ENCODE data around the gene MARCHF6.

Gene MARCHF6

GRCh38 chr5:10351199-10351905, 2.1 kb upstream of the MARCHF6 start:
- no peak overlapping the region for H3K4me3 ChIP-seq (ENCODE audit: low read length in 2 of 2)

GRCh38 chr5:10351919-10352318, 1.6 kb upstream of the MARCHF6 start:
- Histone ChIP-seq H3K4me1 (ENCODE audit: control insufficient read depth in 2 of 2, insufficient read depth in 2 of 2, low read length in 2 of 2) (peaks cover 5 to 23% of the 10 kb centered on the region in 2 donors), H3K27ac (ENCODE audit: low read depth in 2 of 2, low read length in 2 of 2) (peak overlapping the region in 1 of 2 donors; percentile 3), H3K9ac (ENCODE audit: low read depth in 1 of 2, low read length in 2 of 2) (no peak overlapping the region)

More at GRCh38 chr5:10351199-10351905, 2.1 kb upstream of the MARCHF6 start:
- no peaks in the 10 kb centered on the region for H3K9me3 ChIP-seq (ENCODE audit: control insufficient read depth in 2 of 2, low read length in 2 of 2)
- H3K36me3 ChIP-seq (ENCODE audit: control insufficient read depth in 2 of 2, insufficient read depth in 2 of 2, low read length in 2 of 2), result no peaks in the 10 kb centered on the region
- no peaks in the 10 kb centered on the region for H3K27me3 ChIP-seq (ENCODE audit: control insufficient read depth in 2 of 2, insufficient read depth in 2 of 2, low read length in 2 of 2)
- H3K27ac ChIP-seq (ENCODE audit: low read depth in 2 of 2, low read length in 2 of 2), result no peak overlapping the region
- peaks cover 5 to 21% of the 10 kb centered on the region in 2 donors for H3K4me1 ChIP-seq (ENCODE audit: control insufficient read depth in 2 of 2, insufficient read depth in 2 of 2, low read length in 2 of 2)
- no peak overlapping the region for H3K9ac ChIP-seq (ENCODE audit: low read depth in 1 of 2, low read length in 2 of 2)

GRCh38 chr5:10352430-10353240, 860 bp upstream of the MARCHF6 start:
- Histone ChIP-seq H3K9me3 (ENCODE audit: control insufficient read depth in 2 of 2, low read length in 2 of 2) (no peaks in the 10 kb centered on the region), H3K36me3 (ENCODE audit: control insufficient read depth in 2 of 2, insufficient read depth in 2 of 2, low read length in 2 of 2) (no peaks in the 10 kb centered on the region), H3K9ac (ENCODE audit: low read depth in 1 of 2, low read length in 2 of 2) (peak overlapping the region; percentile 87 to 97), H3K27me3 (ENCODE audit: control insufficient read depth in 2 of 2, insufficient read depth in 2 of 2, low read length in 2 of 2) (no peaks in the 10 kb centered on the region), H3K4me1 (ENCODE audit: control insufficient read depth in 2 of 2, insufficient read depth in 2 of 2, low read length in 2 of 2) (peaks cover 5 to 26% of the 10 kb centered on the region in 2 donors), H3K4me3 (ENCODE audit: low read length in 2 of 2) (peak overlapping the region; percentile 78 to 84), H3K27ac (ENCODE audit: low read depth in 2 of 2, low read length in 2 of 2) (peak overlapping the region; percentile 97 to 99)

More at GRCh38 chr5:10351919-10352318, 1.6 kb upstream of the MARCHF6 start:
- no peaks in the 10 kb centered on the region for H3K27me3 ChIP-seq (ENCODE audit: control insufficient read depth in 2 of 2, insufficient read depth in 2 of 2, low read length in 2 of 2)
- no peaks in the 10 kb centered on the region for H3K36me3 ChIP-seq (ENCODE audit: control insufficient read depth in 2 of 2, insufficient read depth in 2 of 2, low read length in 2 of 2)
- H3K9me3 ChIP-seq (ENCODE audit: control insufficient read depth in 2 of 2, low read length in 2 of 2), result no peaks in the 10 kb centered on the region
- no peak overlapping the region for H3K4me3 ChIP-seq (ENCODE audit: low read length in 2 of 2)

GRCh38 chr5:10354048-10354872, 765 bp downstream of the MARCHF6 start:
- H3K27me3 ChIP-seq (ENCODE audit: control insufficient read depth in 2 of 2, insufficient read depth in 2 of 2, low read length in 2 of 2), result no peaks in the 10 kb centered on the region
- peak overlapping the region; percentile 78 to 84 for H3K4me3 ChIP-seq (ENCODE audit: low read length in 2 of 2)
- H3K4me1 ChIP-seq (ENCODE audit: control insufficient read depth in 2 of 2, insufficient read depth in 2 of 2, low read length in 2 of 2), result peaks cover 5 to 32% of the 10 kb centered on the region in 2 donors
- H3K9ac ChIP-seq (ENCODE audit: low read depth in 1 of 2, low read length in 2 of 2), result peak overlapping the region; percentile 89 to 97
- no peaks in the 10 kb centered on the region for H3K9me3 ChIP-seq (ENCODE audit: control insufficient read depth in 2 of 2, low read length in 2 of 2)
- H3K27ac ChIP-seq (ENCODE audit: low read depth in 2 of 2, low read length in 2 of 2), result peak overlapping the region; percentile 97 to 99
- no peaks in the 10 kb centered on the region for H3K36me3 ChIP-seq (ENCODE audit: control insufficient read depth in 2 of 2, insufficient read depth in 2 of 2, low read length in 2 of 2)

- H3K27me3 ChIP-seq (ENCODE audit: control insufficient read depth in 2 of 2, insufficient read depth in 2 of 2, low read length in 2 of 2), result no peaks in the 10 kb centered on the region
- peak overlapping the region; percentile 89 to 97 for H3K9ac ChIP-seq (ENCODE audit: low read depth in 1 of 2, low read length in 2 of 2)
- H3K4me3 ChIP-seq (ENCODE audit: low read length in 2 of 2), result peak overlapping the region; percentile 78 to 84
- no peaks in the 10 kb centered on the region for H3K9me3 ChIP-seq (ENCODE audit: control insufficient read depth in 2 of 2, low read length in 2 of 2)
- peak overlapping the region; percentile 97 to 99 for H3K27ac ChIP-seq (ENCODE audit: low read depth in 2 of 2, low read length in 2 of 2)
- H3K4me1 ChIP-seq (ENCODE audit: control insufficient read depth in 2 of 2, insufficient read depth in 2 of 2, low read length in 2 of 2), result peaks cover 5 to 32% of the 10 kb centered on the region in 2 donors
- no peaks in the 10 kb centered on the region for H3K36me3 ChIP-seq (ENCODE audit: control insufficient read depth in 2 of 2, insufficient read depth in 2 of 2, low read length in 2 of 2)
These were observed 1.8 kb downstream of the MARCHF6 start for GRCh38 chr5:10355071-10355889.

GRCh38 chr5:10358999-10359398, 5.5 kb downstream of the MARCHF6 start:
- no peak overlapping the region for H3K9ac ChIP-seq (ENCODE audit: low read depth in 1 of 2, low read length in 2 of 2)

GRCh38 chr5:10360686-10361085, 7.2 kb downstream of the MARCHF6 start:
- H3K27me3 ChIP-seq (ENCODE audit: control insufficient read depth in 2 of 2, insufficient read depth in 2 of 2, low read length in 2 of 2), result no peaks in the 10 kb centered on the region
- H3K9me3 ChIP-seq (ENCODE audit: control insufficient read depth in 2 of 2, low read length in 2 of 2), result no peaks in the 10 kb centered on the region
- no peak overlapping the region for H3K9ac ChIP-seq (ENCODE audit: low read depth in 1 of 2, low read length in 2 of 2)
- H3K4me1 ChIP-seq (ENCODE audit: control insufficient read depth in 2 of 2, insufficient read depth in 2 of 2, low read length in 2 of 2), result peaks cover 0 to 17% of the 10 kb centered on the region in 2 donors
- no peak overlapping the region for H3K4me3 ChIP-seq (ENCODE audit: low read length in 2 of 2)
- no peak overlapping the region for H3K27ac ChIP-seq (ENCODE audit: low read depth in 2 of 2, low read length in 2 of 2)
- no peaks in the 10 kb centered on the region for H3K36me3 ChIP-seq (ENCODE audit: control insufficient read depth in 2 of 2, insufficient read depth in 2 of 2, low read length in 2 of 2)

More at GRCh38 chr5:10358999-10359398, 5.5 kb downstream of the MARCHF6 start:
- H3K36me3 ChIP-seq (ENCODE audit: control insufficient read depth in 2 of 2, insufficient read depth in 2 of 2, low read length in 2 of 2), result no peaks in the 10 kb centered on the region
- no peak overlapping the region for H3K4me3 ChIP-seq (ENCODE audit: low read length in 2 of 2)
- H3K27ac ChIP-seq (ENCODE audit: low read depth in 2 of 2, low read length in 2 of 2), result no peak overlapping the region
- H3K4me1 ChIP-seq (ENCODE audit: control insufficient read depth in 2 of 2, insufficient read depth in 2 of 2, low read length in 2 of 2), result peaks cover 0 to 26% of the 10 kb centered on the region in 2 donors
- H3K9me3 ChIP-seq (ENCODE audit: control insufficient read depth in 2 of 2, low read length in 2 of 2), result no peaks in the 10 kb centered on the region
- H3K27me3 ChIP-seq (ENCODE audit: control insufficient read depth in 2 of 2, insufficient read depth in 2 of 2, low read length in 2 of 2), result no peaks in the 10 kb centered on the region

- H3K27ac ChIP-seq (ENCODE audit: low read depth in 2 of 2, low read length in 2 of 2), result no peak overlapping the region
- no peak overlapping the region for H3K9ac ChIP-seq (ENCODE audit: low read depth in 1 of 2, low read length in 2 of 2)
- no peaks in the 10 kb centered on the region for H3K9me3 ChIP-seq (ENCODE audit: control insufficient read depth in 2 of 2, low read length in 2 of 2)
- no peaks in the 10 kb centered on the region for H3K36me3 ChIP-seq (ENCODE audit: control insufficient read depth in 2 of 2, insufficient read depth in 2 of 2, low read length in 2 of 2)
- no peak overlapping the region for H3K4me3 ChIP-seq (ENCODE audit: low read length in 2 of 2)
- no peaks in the 10 kb centered on the region for H3K27me3 ChIP-seq (ENCODE audit: control insufficient read depth in 2 of 2, insufficient read depth in 2 of 2, low read length in 2 of 2)
- peaks cover 9 to 12% of the 10 kb centered on the region in 2 donors for H3K4me1 ChIP-seq (ENCODE audit: control insufficient read depth in 2 of 2, insufficient read depth in 2 of 2, low read length in 2 of 2)
These were observed 10.2 kb downstream of the MARCHF6 start for GRCh38 chr5:10363519-10364185.

GRCh38 chr5:10364186-10364689, 10.7 kb downstream of the MARCHF6 start:
- no peaks in the 10 kb centered on the region for H3K27me3 ChIP-seq (ENCODE audit: control insufficient read depth in 2 of 2, insufficient read depth in 2 of 2, low read length in 2 of 2)
- H3K4me1 ChIP-seq (ENCODE audit: control insufficient read depth in 2 of 2, insufficient read depth in 2 of 2, low read length in 2 of 2), result peaks cover 9 to 12% of the 10 kb centered on the region in 2 donors
- H3K9ac ChIP-seq (ENCODE audit: low read depth in 1 of 2, low read length in 2 of 2), result no peak overlapping the region
- H3K36me3 ChIP-seq (ENCODE audit: control insufficient read depth in 2 of 2, insufficient read depth in 2 of 2, low read length in 2 of 2), result no peaks in the 10 kb centered on the region
- H3K9me3 ChIP-seq (ENCODE audit: control insufficient read depth in 2 of 2, low read length in 2 of 2), result no peaks in the 10 kb centered on the region
- H3K27ac ChIP-seq (ENCODE audit: low read depth in 2 of 2, low read length in 2 of 2), result no peak overlapping the region
- no peak overlapping the region for H3K4me3 ChIP-seq (ENCODE audit: low read length in 2 of 2)
